ENCODE data around the gene TRIOBP. TPM values are rescaled to one million over a fixed set of nuclear protein-coding genes. Genes with fewer than 3 reads are reported as not detected.

TRIOBP gene
- total and polyA plus RNA-seq, 7 donors: 19.1 to 42.7 (median 24.6) TPM

DNA sequence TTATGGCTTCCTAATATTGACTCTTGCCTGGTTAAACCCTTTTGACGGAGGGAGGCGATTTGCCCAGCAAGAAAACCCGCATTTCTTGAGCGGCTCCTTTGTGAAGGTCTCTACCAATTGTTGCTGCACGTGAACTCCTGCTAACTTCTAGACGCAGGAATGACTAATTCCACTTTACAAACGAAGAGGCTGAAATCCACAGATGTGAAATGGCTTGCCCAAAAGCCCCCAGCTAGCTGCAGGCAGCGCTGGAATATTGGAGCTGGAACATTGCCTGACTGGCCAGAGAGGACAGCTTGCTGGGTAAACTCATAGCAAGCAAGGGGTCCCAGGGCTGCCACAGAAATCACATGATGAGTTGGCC lies 111.4 kb downstream of the TRIOBP start:
- no peak for ATAC-seq
- no peaks in the 10 kb centered on the region for H3K36me3 ChIP-seq (ENCODE audit: insufficient read depth in 1 of 2, low read depth in 1 of 2)
- no peak for DNase-seq
- no peaks in the 10 kb centered on the region for H3K27me3 ChIP-seq (ENCODE audit: insufficient read depth in 3 of 3, low read length in 2 of 3)
- peak overlapping the region; percentile 83 for H3K4me3 ChIP-seq
- intact Hi-C loops (cut with DNase I): no loop called here
- H3K4me1 ChIP-seq: peaks cover 6% of the 10 kb centered on the region
- H3K27ac ChIP-seq: peak overlapping the region; percentile 92
- no peaks in the 10 kb centered on the region for H3K9me3 ChIP-seq
- WGBS, 3 donors: 9 to 10% (median 10%) methylated on average over 8 of the region's 8 CpGs
- TF ChIP-seq, protein P1, sequence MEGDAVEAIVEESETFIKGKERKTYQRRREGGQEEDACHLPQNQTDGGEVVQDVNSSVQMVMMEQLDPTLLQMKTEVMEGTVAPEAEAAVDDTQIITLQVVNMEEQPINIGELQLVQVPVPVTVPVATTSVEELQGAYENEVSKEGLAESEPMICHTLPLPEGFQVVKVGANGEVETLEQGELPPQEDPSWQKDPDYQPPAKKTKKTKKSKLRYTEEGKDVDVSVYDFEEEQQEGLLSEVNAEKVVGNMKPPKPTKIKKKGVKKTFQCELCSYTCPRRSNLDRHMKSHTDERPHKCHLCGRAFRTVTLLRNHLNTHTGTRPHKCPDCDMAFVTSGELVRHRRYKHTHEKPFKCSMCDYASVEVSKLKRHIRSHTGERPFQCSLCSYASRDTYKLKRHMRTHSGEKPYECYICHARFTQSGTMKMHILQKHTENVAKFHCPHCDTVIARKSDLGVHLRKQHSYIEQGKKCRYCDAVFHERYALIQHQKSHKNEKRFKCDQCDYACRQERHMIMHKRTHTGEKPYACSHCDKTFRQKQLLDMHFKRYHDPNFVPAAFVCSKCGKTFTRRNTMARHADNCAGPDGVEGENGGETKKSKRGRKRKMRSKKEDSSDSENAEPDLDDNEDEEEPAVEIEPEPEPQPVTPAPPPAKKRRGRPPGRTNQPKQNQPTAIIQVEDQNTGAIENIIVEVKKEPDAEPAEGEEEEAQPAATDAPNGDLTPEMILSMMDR (IDR thresholded peaks at IDR 0.05): no peak

DNA sequence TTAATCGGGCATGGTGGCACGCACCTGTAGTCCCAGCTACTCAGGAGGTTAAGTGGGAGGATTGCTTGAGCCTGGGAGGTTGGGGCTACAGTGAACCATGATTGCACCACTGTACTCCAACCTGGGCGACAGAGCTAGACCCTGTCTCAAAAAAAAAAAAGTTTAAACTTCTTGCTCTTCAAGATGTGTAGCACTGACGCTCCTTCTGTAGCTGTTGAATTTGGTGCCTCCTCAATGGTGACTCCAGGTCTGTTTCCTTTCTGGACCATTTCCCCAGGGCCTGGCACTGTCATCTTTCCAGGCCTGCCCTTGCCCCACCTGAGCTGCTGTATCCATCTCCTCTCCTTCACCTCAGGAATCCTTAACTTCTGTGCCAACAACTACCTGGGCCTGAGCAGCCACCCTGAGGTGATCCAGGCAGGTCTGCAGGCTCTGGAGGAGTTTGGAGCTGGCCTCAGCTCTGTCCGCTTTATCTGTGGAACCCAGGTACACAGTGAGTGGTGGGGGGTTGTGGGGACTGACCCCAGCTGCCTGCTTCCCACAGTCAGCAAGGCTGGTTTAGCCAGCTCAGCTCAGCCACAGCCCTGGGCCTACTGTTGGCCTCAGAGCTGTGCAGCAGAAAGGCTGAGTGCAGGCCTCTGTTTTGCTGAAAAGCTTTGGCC lies 113.0 kb downstream of the TRIOBP start:
- 95 to 97% (median 95%) methylated on average over 5 of the region's 5 CpGs for WGBS, 3 donors
- Histone ChIP-seq H3K27me3 (ENCODE audit: insufficient read depth in 3 of 3, low read length in 2 of 3) (no peaks in the 10 kb centered on the region), H3K9me3 (no peaks in the 10 kb centered on the region), H3K4me1 (peaks cover 6% of the 10 kb centered on the region), H3K27ac (no peak overlapping the region), H3K4me3 (no peak overlapping the region), H3K36me3 (ENCODE audit: insufficient read depth in 1 of 2, low read depth in 1 of 2) (peaks cover 0 to 7% of the 10 kb centered on the region in 2 donors)
- TF ChIP-seq, protein P1 (IDR thresholded peaks at IDR 0.05): no peak
- intact Hi-C loops (cut with DNase I): loop anchor here (10.0 kb wide), 2 partner anchors 125 to 155 kb away; no protein-coding TSS in a partner anchor
- DNase-seq: no peak
- ATAC-seq: no peak

DNA sequence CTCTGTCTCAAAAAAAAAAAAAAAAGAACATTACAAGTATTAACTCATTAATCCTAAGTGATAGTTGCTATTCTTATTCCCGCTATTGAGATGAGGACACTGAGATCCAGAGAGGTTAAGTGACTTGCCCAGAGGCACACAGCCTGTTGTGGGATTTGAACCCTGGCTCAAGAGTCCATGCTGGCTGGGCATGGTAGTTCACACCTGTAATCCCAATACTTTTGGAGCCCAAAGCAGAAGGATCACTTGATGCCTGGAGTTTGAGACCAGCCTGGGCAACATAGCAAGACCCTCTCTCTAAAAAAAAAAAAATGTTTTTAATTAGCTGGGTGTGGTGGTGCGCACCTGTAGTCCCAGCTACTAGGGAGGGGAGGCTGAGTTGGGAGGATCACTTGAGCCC lies 115.0 kb downstream of the TRIOBP start:
- Histone ChIP-seq H3K4me3 (no peak overlapping the region), H3K9me3 (no peaks in the 10 kb centered on the region), H3K27ac (no peak overlapping the region), H3K4me1 (peaks cover 6% of the 10 kb centered on the region), H3K27me3 (ENCODE audit: insufficient read depth in 3 of 3, low read length in 2 of 3) (no peaks in the 10 kb centered on the region), H3K36me3 (ENCODE audit: insufficient read depth in 1 of 2, low read depth in 1 of 2) (peaks cover 0 to 13% of the 10 kb centered on the region in 2 donors)
- 92 to 98% (median 98%) methylated on average over 2 of the region's 2 CpGs for WGBS, 3 donors
- no peak for DNase-seq
- no peak for ATAC-seq
- TF ChIP-seq, protein P1 (IDR thresholded peaks at IDR 0.05): no peak
- intact Hi-C loops (cut with DNase I): loop anchor here (10.0 kb wide), 2 partner anchors 123 to 153 kb away; no protein-coding TSS in a partner anchor

DNA sequence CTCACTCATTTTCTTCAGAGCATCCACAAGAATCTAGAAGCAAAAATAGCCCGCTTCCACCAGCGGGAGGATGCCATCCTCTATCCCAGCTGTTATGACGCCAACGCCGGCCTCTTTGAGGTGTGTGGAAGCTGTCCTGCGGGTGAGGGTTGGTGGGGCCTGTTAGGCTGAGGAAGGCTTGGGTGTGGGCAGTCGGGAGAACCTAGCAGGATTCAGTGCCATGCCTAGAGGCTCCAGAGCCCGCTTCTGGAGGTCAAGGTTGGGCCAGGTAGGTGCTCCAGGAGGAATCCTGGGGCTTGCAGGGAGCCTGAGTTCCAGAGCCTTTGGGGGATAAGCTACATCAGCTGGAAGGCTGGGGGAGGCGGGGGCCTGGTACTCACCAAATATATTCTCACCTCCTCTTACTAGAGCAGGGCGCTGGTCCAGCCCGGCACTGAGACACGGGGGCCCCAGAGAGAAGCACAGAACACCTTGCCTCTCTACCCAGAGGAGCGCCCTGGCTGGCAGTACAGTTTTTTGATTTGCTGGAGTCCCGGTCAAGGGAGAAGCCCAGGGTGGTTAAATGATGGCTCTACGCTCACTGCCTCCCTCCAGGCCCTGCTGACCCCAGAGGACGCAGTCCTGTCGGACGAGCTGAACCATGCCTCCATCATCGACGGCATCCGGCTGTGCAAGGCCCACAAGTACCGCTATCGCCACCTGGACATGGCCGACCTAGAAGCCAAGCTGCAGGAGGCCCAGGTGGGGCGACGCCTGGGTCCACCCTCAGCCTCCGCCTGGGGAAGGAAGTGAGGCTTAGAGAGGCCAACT lies 116.2 kb downstream of the TRIOBP start:
- Histone ChIP-seq H3K4me3 (no peak overlapping the region), H3K27ac (no peak overlapping the region), H3K27me3 (ENCODE audit: insufficient read depth in 3 of 3, low read length in 2 of 3) (no peaks in the 10 kb centered on the region), H3K4me1 (peaks cover 8% of the 10 kb centered on the region), H3K9me3 (no peaks in the 10 kb centered on the region), H3K36me3 (ENCODE audit: insufficient read depth in 1 of 2, low read depth in 1 of 2) (peaks cover 0 to 13% of the 10 kb centered on the region in 2 donors)
- intact Hi-C loops (cut with DNase I): loop anchor here (10.0 kb wide), 2 partner anchors 122 to 152 kb away; no protein-coding TSS in a partner anchor
- WGBS, 3 donors: 93% methylated on average over 27 of the region's 27 CpGs
- DNase-seq: no peak
- no peak for ATAC-seq
- TF ChIP-seq, protein P1 (IDR thresholded peaks at IDR 0.05): no peak
